ENCODE measurements around the gene OLFM3. TPM values are rescaled to one million over a fixed set of nuclear protein-coding genes. Genes with fewer than 3 reads are reported as not detected.

OLFM3 gene
- total RNA-seq, 2 donors from 2014 or later: not detected

DNA sequence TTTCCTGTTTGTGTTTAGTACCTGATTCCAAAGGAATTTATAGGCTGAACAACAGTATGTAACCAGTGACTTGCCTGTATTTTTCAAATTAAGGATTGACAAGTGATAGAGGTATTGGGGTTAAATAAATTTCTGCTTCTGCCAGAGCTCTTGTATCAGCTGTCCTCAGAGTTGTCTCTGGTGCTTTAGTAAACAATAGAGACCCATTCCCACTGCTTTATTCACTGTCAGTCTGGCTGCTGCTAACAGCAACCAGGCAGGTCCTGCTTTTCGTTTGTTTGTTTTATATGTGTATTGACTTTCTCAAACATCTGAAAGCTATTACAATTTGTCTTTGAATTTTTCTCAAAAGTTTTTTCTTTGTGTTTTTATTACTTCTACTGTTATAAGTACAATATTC, 76.1 kb downstream of the OLFM3 start:
- Mint-ChIP-seq H3K4me3 (no peak overlapping the region), H3K27ac (no peak overlapping the region), H3K36me3 (no peaks in the 10 kb centered on the region), H3K9me3 (peaks cover 5% of the 10 kb centered on the region), H3K4me1 (ENCODE audit: low read depth in 2 of 2) (no peaks in the 10 kb centered on the region), H3K27me3 (no peaks in the 10 kb centered on the region)
- ATAC-seq (no peak), DNase-seq (ENCODE audit: low spot score) (no peak)

DNA sequence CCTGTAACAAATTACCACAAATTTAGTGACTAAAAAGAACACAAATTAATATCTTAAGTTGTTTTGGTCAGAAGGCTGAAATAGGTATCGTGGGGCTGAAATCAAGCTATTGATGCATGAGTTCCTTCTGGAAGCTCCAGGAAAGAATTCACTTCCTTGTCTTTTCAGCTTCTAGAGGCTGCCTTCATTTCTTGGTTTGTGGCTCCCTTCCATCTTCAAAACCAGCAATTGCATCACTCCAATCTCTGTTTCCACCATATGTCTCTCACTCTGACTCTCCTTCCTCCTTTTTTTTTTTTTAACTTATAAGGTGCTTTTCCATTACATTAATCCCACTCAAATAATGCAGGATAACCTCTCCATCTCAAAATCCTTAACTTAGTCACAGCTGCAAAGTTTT, 78.4 kb downstream of the OLFM3 start:
- no peaks in the 10 kb centered on the region for H3K27me3 Mint-ChIP-seq
- H3K36me3 Mint-ChIP-seq: no peaks in the 10 kb centered on the region
- no peak overlapping the region for H3K4me3 Mint-ChIP-seq
- no peak overlapping the region for H3K27ac Mint-ChIP-seq
- ATAC-seq: no peak
- DNase-seq (ENCODE audit: low spot score): no peak
- no peaks in the 10 kb centered on the region for H3K4me1 Mint-ChIP-seq (ENCODE audit: low read depth in 2 of 2)
- H3K9me3 Mint-ChIP-seq: peaks cover 8% of the 10 kb centered on the region

DNA sequence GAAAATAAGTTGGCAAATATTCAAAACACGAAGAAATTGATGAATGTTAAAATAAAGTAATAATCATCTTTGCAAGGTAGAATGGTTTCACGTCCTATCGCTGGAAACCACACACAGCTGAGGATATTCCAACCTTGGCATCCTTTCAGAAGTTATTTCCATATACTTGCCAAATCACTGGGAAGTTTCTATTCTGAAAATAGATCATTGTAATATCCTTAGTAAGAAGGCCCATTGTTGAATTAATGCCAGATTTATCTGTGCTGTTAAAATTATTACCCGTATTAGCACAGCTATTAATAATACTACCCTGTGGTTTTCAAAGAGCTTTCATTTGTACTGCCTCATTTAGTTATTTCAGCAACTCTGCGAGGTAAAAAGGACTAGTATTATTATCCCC, 81.1 kb downstream of the OLFM3 start:
- H3K27ac Mint-ChIP-seq: no peak overlapping the region
- H3K36me3 Mint-ChIP-seq: no peaks in the 10 kb centered on the region
- no peak for ATAC-seq
- no peak overlapping the region for H3K4me3 Mint-ChIP-seq
- H3K9me3 Mint-ChIP-seq: peaks cover 8% of the 10 kb centered on the region
- H3K4me1 Mint-ChIP-seq (ENCODE audit: low read depth in 2 of 2): no peaks in the 10 kb centered on the region
- no peaks in the 10 kb centered on the region for H3K27me3 Mint-ChIP-seq
- DNase-seq (ENCODE audit: low spot score): no peak

DNA sequence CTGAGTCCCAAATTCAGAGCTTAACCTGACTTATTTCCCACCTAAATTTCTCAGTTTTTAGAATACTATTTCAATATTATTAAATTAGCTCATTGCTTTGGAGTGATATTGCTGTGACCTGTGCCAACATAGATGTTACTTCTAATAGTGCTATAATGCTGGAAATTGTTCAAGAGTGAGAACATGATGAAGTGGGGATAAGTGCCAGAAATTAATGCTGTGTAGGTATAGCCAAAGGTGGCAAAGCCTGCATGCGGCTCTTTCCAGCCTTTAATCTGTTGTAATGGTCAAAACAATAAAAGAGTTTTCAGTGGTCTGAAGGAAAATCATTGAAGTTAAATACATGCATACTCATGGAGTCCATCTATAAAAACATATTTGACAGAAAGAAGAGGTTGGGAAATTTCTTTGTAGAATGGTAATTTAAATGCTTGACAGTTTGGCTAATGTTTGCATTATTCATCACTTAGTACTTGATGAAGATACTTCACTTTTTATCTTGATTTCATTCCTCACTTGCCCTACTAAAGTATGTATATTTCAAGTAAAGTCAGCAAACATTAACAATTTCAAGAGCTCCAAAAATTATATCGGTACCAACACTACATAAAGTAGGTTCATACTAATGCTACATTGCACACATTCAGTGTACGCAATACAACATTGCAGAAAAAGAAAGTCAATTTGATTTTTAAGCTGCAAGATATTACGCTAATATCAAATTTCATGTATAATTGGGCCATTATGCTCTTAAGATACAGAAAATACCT, 82.1 kb downstream of the OLFM3 start:
- H3K27me3 Mint-ChIP-seq: no peaks in the 10 kb centered on the region
- no peaks in the 10 kb centered on the region for H3K36me3 Mint-ChIP-seq
- H3K4me3 Mint-ChIP-seq: no peak overlapping the region
- no peak for ATAC-seq
- no peak overlapping the region for H3K27ac Mint-ChIP-seq
- H3K9me3 Mint-ChIP-seq: peaks cover 6% of the 10 kb centered on the region
- DNase-seq (ENCODE audit: low spot score): no peak
- no peaks in the 10 kb centered on the region for H3K4me1 Mint-ChIP-seq (ENCODE audit: low read depth in 2 of 2)

DNA sequence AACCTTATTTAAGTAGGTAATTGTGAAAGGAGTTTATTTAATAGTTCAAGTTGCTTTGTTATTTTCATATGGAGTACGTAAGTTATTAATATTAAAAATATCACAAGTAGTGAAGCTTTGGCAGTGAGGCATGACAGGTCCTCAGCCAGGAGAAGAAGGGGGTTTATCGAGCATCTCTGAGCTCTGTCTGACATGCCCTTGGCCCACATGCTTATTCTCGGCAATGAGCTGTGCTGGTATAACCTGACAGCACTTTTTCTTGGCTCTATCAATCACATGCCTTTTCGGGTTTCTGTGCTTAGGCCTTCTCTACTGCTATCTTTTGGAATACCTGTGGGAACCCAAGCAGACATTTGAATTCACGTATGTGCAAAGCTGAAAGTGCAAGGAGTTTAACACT, 84.8 kb downstream of the OLFM3 start:
- no peaks in the 10 kb centered on the region for H3K27me3 Mint-ChIP-seq
- no peaks in the 10 kb centered on the region for H3K36me3 Mint-ChIP-seq
- H3K4me1 Mint-ChIP-seq (ENCODE audit: low read depth in 2 of 2): no peaks in the 10 kb centered on the region
- no peak overlapping the region for H3K4me3 Mint-ChIP-seq
- DNase-seq (ENCODE audit: low spot score) (no peak), ATAC-seq (no peak)
- H3K9me3 Mint-ChIP-seq: peaks cover 8% of the 10 kb centered on the region
- H3K27ac Mint-ChIP-seq: no peak overlapping the region

DNA sequence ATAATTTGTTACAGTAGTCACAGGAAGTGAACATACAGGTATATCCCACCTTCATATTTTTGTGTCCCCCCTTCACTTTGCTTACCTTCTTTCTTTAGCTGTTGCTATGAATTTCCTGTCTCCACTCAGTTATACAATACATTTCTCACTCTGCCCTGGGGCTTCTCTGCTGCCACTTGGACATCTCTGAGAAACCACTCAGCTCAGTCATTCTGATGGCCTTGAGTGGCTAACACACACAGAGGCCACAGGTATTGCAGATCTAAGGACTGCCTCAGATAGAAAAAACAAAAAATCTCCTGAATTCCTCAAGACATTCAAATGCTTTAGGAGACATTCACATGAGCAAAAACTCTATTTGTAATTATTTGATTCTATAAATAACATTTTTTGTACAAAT, 87.7 kb downstream of the OLFM3 start:
- Mint-ChIP-seq H3K9me3 (peaks cover 5% of the 10 kb centered on the region), H3K4me1 (ENCODE audit: low read depth in 2 of 2) (no peaks in the 10 kb centered on the region), H3K4me3 (no peak overlapping the region), H3K27ac (no peak overlapping the region), H3K36me3 (no peaks in the 10 kb centered on the region), H3K27me3 (no peaks in the 10 kb centered on the region)
- ATAC-seq (no peak), DNase-seq (ENCODE audit: low spot score) (no peak)

DNA sequence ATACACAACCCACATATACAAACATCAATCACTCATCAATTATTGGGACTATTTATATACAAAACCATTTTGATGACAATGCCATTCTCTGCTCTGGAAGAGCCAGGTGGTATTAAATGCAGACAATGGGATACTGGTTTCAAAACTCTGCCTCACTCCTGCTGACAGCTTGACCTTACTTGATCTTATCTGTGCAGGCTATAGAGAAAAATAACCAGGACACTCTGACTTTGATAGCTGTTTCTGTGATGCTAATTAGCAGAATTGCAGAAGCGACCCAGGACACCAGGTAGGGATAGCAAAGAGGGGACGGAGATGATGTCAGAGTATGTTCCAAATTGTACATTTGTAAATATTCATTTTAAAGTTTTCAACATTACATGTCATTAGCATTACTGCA, 89.5 kb downstream of the OLFM3 start:
- Mint-ChIP-seq H3K36me3 (no peaks in the 10 kb centered on the region), H3K4me1 (ENCODE audit: low read depth in 2 of 2) (no peaks in the 10 kb centered on the region), H3K27ac (no peak overlapping the region), H3K27me3 (no peaks in the 10 kb centered on the region), H3K9me3 (peaks cover 5% of the 10 kb centered on the region), H3K4me3 (no peak overlapping the region)
- ATAC-seq: no peak
- DNase-seq (ENCODE audit: low spot score): no peak

DNA sequence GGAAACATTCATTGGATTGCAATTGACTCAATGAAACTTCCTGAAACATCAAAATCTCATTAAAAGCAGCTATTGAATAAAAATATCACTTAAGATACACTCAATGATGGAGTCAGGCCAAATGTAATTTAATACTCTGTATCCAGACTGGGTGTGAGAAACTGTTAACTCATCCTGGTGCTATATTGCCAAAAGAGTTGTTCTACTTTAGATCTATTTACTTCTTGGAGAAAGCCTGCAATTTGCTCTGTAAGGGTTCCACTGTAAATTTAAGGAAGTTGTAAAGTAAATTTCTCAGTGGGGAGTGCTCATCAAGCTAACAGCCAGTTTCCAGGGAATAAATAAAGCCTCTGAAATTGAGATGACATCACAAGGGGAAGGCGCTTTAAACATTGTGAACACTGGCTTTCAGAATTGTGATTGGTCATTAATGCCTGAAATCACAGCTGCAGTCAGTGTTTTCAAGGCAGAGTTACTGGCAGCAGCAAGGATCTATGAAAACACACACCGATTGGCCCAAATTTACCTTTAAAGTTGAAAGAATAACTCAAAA, 91.4 kb downstream of the OLFM3 start:
- ATAC-seq (no peak), DNase-seq (ENCODE audit: low spot score) (no peak)
- Mint-ChIP-seq H3K9me3 (peaks cover 5% of the 10 kb centered on the region), H3K4me3 (no peak overlapping the region), H3K27me3 (no peaks in the 10 kb centered on the region), H3K27ac (no peak overlapping the region), H3K36me3 (no peaks in the 10 kb centered on the region), H3K4me1 (ENCODE audit: low read depth in 2 of 2) (no peaks in the 10 kb centered on the region)

DNA sequence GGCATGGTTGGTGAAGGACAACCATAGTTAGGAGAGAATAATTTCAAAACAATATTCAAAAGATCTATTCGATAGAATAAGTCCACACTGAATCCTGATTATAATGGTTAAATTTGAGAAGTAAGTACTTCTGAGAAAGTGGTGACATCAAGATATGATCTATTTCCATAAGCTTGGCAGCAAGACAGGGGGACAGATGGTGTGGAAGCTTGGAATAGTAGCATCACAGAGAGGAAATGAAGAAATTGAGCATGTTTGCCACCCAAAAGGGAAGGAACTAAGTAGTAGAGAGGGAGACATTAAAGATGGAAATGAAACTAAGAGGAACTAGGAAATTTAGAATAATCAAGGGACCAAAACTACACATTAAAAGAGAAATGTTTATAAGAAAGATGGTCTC, 94.5 kb downstream of the OLFM3 start:
- no peak for ATAC-seq
- H3K36me3 Mint-ChIP-seq: no peaks in the 10 kb centered on the region
- H3K4me3 Mint-ChIP-seq: no peak overlapping the region
- H3K27me3 Mint-ChIP-seq: no peaks in the 10 kb centered on the region
- no peak overlapping the region for H3K27ac Mint-ChIP-seq
- no peak for DNase-seq (ENCODE audit: low spot score)
- no peaks in the 10 kb centered on the region for H3K9me3 Mint-ChIP-seq
- H3K4me1 Mint-ChIP-seq (ENCODE audit: low read depth in 2 of 2): no peaks in the 10 kb centered on the region

DNA sequence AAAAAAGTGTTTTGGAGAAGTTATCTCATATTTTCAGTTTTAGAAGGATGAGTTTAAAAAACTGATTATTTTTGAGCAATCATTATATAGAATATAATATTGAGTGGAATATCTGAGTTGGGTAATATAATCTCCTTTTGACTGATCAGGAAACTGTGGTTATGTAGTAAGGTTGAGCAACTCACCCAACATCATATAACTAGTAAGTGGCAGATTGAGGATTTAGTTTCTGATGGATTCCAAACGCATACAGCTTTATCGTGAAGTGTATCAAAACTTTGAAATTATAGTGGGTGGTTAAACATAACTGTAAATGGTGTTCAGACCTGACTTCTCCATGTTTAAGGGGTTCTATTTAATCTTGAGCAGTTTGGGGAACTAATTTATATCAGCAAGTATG, 98.6 kb downstream of the OLFM3 start:
- Mint-ChIP-seq H3K4me1 (ENCODE audit: low read depth in 2 of 2) (no peaks in the 10 kb centered on the region), H3K27ac (no peak overlapping the region), H3K27me3 (no peaks in the 10 kb centered on the region), H3K4me3 (no peak overlapping the region), H3K36me3 (no peaks in the 10 kb centered on the region), H3K9me3 (peaks cover 6% of the 10 kb centered on the region)
- DNase-seq (ENCODE audit: low spot score) (no peak), ATAC-seq (no peak)

DNA sequence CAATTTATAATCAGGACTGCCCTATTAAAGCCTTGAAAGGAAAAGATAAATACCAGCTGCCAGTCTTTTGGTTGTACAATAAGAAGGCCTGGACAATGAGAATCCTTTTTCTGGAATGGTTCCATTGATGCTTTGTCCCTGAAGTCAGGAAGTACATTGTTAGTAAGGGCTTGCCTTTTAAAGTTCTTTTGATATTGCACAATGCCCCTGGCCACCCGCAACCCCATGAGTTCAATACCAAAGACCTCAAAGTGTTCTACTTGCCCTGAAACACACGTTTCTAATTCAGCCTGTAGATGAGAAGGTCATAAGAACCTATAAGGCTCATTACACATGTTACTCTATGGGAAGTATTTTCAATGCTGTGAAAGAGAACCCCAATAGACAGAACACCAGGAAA, 112.1 kb downstream of the OLFM3 start:
- H3K4me3 Mint-ChIP-seq: no peak overlapping the region
- H3K36me3 Mint-ChIP-seq: no peaks in the 10 kb centered on the region
- ATAC-seq (no peak), DNase-seq (ENCODE audit: low spot score) (no peak)
- H3K27ac Mint-ChIP-seq: no peak overlapping the region
- peaks cover 3% of the 10 kb centered on the region for H3K9me3 Mint-ChIP-seq
- no peaks in the 10 kb centered on the region for H3K27me3 Mint-ChIP-seq
- H3K4me1 Mint-ChIP-seq (ENCODE audit: low read depth in 2 of 2): no peaks in the 10 kb centered on the region

DNA sequence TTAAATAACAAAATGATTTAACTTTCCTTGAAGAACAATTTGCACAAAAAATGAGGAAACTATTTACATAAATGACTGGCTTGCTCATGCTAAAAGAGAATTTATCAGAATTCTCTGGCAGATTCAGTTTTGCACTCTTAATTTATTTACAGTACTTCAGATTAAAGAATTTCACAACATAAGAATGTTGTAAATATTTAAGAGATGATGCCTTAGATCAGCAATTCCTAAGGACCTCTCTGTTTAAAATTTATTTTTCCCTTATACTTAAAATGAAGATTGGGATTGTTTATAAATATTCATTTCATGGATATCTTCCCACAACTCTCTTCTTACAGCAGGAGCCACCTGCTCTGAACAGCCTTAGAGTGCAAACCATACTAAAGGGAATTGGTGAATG, 120.8 kb downstream of the OLFM3 start:
- ATAC-seq (no peak), DNase-seq (ENCODE audit: low spot score) (no peak)
- no peak overlapping the region for H3K27ac Mint-ChIP-seq
- H3K36me3 Mint-ChIP-seq: no peaks in the 10 kb centered on the region
- no peaks in the 10 kb centered on the region for H3K4me1 Mint-ChIP-seq (ENCODE audit: low read depth in 2 of 2)
- no peak overlapping the region for H3K4me3 Mint-ChIP-seq
- no peaks in the 10 kb centered on the region for H3K27me3 Mint-ChIP-seq
- H3K9me3 Mint-ChIP-seq: no peaks in the 10 kb centered on the region

DNA sequence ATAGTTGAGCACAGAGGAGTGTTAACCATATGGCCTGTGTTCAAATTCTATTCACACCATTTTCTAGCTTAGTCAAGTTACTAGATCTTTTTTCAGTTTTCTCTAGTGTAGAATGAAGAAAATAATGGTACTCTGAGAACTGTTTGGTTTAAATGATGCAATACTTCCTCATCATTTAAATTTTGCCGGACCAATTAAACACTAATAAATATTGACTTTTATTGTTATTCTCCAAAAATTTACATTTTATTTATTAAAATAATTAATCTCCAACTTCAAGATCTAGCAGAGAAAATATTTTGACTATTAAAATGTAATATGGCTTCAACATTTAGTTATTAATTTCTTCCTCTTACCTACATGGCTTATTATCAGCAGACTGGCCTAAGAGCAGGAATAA, 123.1 kb downstream of the OLFM3 start:
- H3K4me1 Mint-ChIP-seq (ENCODE audit: low read depth in 2 of 2): no peaks in the 10 kb centered on the region
- no peaks in the 10 kb centered on the region for H3K36me3 Mint-ChIP-seq
- peaks cover 0 to 3% of the 10 kb centered on the region in 2 donors for H3K27me3 Mint-ChIP-seq
- no peak for ATAC-seq
- H3K9me3 Mint-ChIP-seq: peaks cover 5% of the 10 kb centered on the region
- no peak for DNase-seq (ENCODE audit: low spot score)
- no peak overlapping the region for H3K27ac Mint-ChIP-seq
- no peak overlapping the region for H3K4me3 Mint-ChIP-seq

DNA sequence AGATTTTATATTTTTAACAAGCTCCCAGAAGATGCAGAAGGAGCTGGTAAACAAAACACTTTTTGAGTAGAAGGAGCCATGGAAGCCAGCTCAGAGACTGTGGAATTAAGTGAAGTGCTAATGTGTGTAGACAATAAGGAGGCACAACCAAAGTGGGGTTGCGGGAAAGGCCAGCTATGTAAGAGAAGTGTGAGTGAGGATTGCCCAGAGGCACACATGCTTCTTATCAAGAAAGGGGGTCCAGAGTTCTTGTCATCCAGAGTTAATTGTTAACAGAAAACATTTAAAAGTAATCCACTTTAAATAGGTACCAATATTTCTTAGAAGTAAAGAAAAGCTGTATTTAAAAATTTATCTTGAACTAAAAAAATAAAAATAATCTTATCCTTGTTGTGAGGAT, 136.8 kb downstream of the OLFM3 start:
- no peak overlapping the region for H3K4me3 Mint-ChIP-seq
- no peak for ATAC-seq
- H3K9me3 Mint-ChIP-seq: no peaks in the 10 kb centered on the region
- DNase-seq (ENCODE audit: low spot score): no peak
- H3K27me3 Mint-ChIP-seq: peaks cover 0 to 3% of the 10 kb centered on the region in 2 donors
- H3K36me3 Mint-ChIP-seq: no peaks in the 10 kb centered on the region
- no peaks in the 10 kb centered on the region for H3K4me1 Mint-ChIP-seq (ENCODE audit: low read depth in 2 of 2)
- H3K27ac Mint-ChIP-seq: no peak overlapping the region

DNA sequence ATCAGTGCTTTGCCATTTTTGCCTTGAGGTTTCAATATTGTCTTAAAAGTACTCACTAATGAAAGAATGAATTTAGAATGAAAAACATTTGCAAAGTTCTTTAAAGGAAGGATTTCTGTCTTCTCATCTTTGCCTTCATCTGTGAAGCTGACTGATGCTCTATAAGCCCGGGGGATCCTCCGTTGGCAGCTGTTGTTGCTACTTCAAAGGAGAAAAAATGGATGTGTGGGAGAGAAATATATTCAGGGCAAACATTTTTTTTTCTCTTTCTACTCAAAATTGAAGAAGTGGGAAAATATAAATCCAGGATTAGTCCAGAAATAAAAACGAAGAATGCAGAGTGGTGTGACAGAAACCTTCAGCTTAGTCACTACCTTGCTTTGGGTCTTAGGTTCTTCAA, 142.5 kb downstream of the OLFM3 start:
- Mint-ChIP-seq H3K27me3 (no peaks in the 10 kb centered on the region), H3K36me3 (no peaks in the 10 kb centered on the region), H3K4me3 (no peak overlapping the region), H3K27ac (no peak overlapping the region), H3K4me1 (ENCODE audit: low read depth in 2 of 2) (no peaks in the 10 kb centered on the region), H3K9me3 (no peaks in the 10 kb centered on the region)
- no peak for DNase-seq (ENCODE audit: low spot score)
- no peak for ATAC-seq

Measured in natural killer cell treated with Interleukin-12 subunit alpha and Interleukin-12 subunit beta and Interleukin-15 and Interleukin-18, amount 100 ng/mL, for 72 hours (primary cell).